Measurements from ENCODE around the gene UBXN6.

The UBXN6 gene

GRCh38 chr19:4455719-4456475 is 1.7 kb downstream of the UBXN6 start:
- no peak for DNase-seq

GRCh38 chr19:4454747-4455718 is 2.6 kb downstream of the UBXN6 start:
- no peak for DNase-seq

- DNase-seq = no peak
Observed at GRCh38 chr19:4453232-4454179, 4.1 kb downstream of the UBXN6 start.

GRCh38 chr19:4452230-4452990 is 5.2 kb downstream of the UBXN6 start:
- DNase-seq = no peak

GRCh38 chr19:4449639-4450028 is 8.0 kb downstream of the UBXN6 start:
- DNase-seq = no peak

- no peak for DNase-seq
Observed at GRCh38 chr19:4449022-4449638, 8.5 kb downstream of the UBXN6 start.

- no peak for DNase-seq
Observed at GRCh38 chr19:4448147-4448985, 9.2 kb downstream of the UBXN6 start.

- DNase-seq = no peak
Observed at GRCh38 chr19:4447327-4448146, 10.1 kb downstream of the UBXN6 start.

GRCh38 chr19:4446704-4447200 is 10.8 kb downstream of the UBXN6 start:
- no peak for DNase-seq

GRCh38 chr19:4445963-4446703 is 11.5 kb downstream of the UBXN6 start:
- no peak for DNase-seq

- DNase-seq = no peak
Observed at GRCh38 chr19:4444765-4445741, 12.5 kb downstream of the UBXN6 start.

- no peak for DNase-seq
Observed at GRCh38 chr19:4443966-4444764, 13.4 kb downstream of the UBXN6 start.

GRCh38 chr19:4443188-4443587 is 14.4 kb downstream of the UBXN6 start:
- no peak for DNase-seq

GRCh38 chr19:4442819-4443146 is 14.8 kb downstream of the UBXN6 start:
- no peak for DNase-seq

GRCh38 chr19:4441994-4442818 is 15.4 kb downstream of the UBXN6 start:
- DNase-seq = no peak

- DNase-seq = no peak
Observed at GRCh38 chr19:4439243-4439642, 18.4 kb downstream of the UBXN6 start.

Data from NCI-H1436 (cell line).